Lower lobe of right lung (tissue), 2 donors: ENCODE results near the gene NTM. TPM values are rescaled to one million over a fixed set of nuclear protein-coding genes. Genes with fewer than 3 reads are reported as not detected.

Source experiments
- ATAC-seq, 2 donors: fragments of 200-7000 bp; cut with Tn5 transposase; one replicate each; pipeline ENCODE4 v1.9.1; 2020 to 2022; ENCODE audit warnings: mild to moderate bottlenecking in 2 of 2, moderate library complexity in 2 of 2
- DNase-seq: peaks from one replicate; pipeline ENCODE4 v3.0.0-alpha.2; 2020
- H3K27ac ChIP-seq: fragments of 200-600 bp; one replicate; pipeline ENCODE4 v1.8.0; 2022
- H3K27me3 ChIP-seq: fragments of 200-600 bp; one replicate; pipeline ENCODE4 v1.8.0; 2022; ENCODE audit warnings: low read depth
- H3K36me3 ChIP-seq: fragments of 200-600 bp; one replicate; pipeline ENCODE4 v1.8.0; 2022; ENCODE audit warnings: mild to moderate bottlenecking
- H3K4me1 ChIP-seq: fragments of 200-600 bp; one replicate; pipeline ENCODE4 v1.8.0; 2022
- H3K4me3 ChIP-seq: fragments of 200-600 bp; one replicate; pipeline ENCODE4 v1.8.0; 2022; ENCODE audit warnings: mild to moderate bottlenecking
- H3K9me3 ChIP-seq: fragments of 200-600 bp; one replicate; pipeline ENCODE4 v1.8.0; 2022
- CTCF ChIP-seq: fragments of 200-600 bp; IDR thresholded peaks from one replicate; pipeline ENCODE4 v1.8.0; 2022; ENCODE audit warnings: antibody characterized with exemption, mild to moderate bottlenecking
- intact Hi-C: fragments of 100-400 bp; cut with DNase I; formaldehyde crosslinking; loops from one replicate; pipeline ENCODE4 v1.11.0; 2022
- total RNA-seq: library from RNA; stranded (reverse); fragmentation: NEBNext Ultra II Directional; extraction: Animal tissue kit (Norgen Biotek cat#: 25700); gene quantifications from one replicate; pipeline ENCODE4 v1.2.1, GENCODE V29; 2021
- donor health status: DM: no; HTN: yes; CAD: no; lungs with severe emphysema.

The NTM gene
- total RNA-seq, 1 donor from 2014 or later = 2.3 TPM

- Histone ChIP-seq H3K27ac (no peak overlapping the region), H3K4me1 (no peaks in the 10 kb centered on the region), H3K4me3 (no peak overlapping the region), H3K9me3 (no peaks in the 10 kb centered on the region), H3K36me3 (no peaks in the 10 kb centered on the region), H3K27me3 (no peaks in the 10 kb centered on the region)
- DNase-seq (no peak), ATAC-seq (no peak)
- intact Hi-C loops = no loop called here
- TF ChIP-seq CTCF = no peak
These were observed 510.6 kb downstream of the NTM start for GRCh38 chr11:131880976-131881375.

DNA sequence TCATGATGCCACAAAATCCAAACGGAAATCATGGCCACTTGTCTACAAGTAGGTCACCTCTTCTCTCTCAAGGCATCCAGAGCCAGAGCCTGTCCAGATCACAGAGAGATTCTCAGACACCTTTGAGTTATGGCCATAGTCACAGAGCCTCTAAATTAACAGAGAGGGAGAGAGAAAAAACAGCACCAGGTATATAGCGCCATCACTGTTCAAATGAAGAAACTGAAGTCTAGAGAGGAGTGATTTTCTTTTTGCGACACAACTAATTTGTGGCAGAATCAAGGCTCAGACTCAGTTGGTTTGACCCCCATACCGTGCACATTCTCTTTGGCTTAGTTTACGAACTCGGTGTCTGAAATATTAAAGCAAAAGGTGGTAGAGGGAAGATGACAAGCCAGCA is 512.9 kb downstream of the NTM start:
- TF ChIP-seq CTCF = no peak
- Histone ChIP-seq H3K27ac (no peak overlapping the region), H3K4me3 (no peak overlapping the region), H3K36me3 (no peaks in the 10 kb centered on the region), H3K4me1 (no peaks in the 10 kb centered on the region), H3K9me3 (no peaks in the 10 kb centered on the region), H3K27me3 (no peaks in the 10 kb centered on the region)
- ATAC-seq (no peak), DNase-seq (no peak)
- intact Hi-C loops = no loop called here

GRCh38 chr11:131884461-131885073 is 514.2 kb downstream of the NTM start:
- no peak overlapping the region for H3K27ac ChIP-seq
- ATAC-seq = no peak
- H3K9me3 ChIP-seq = no peaks in the 10 kb centered on the region
- TF ChIP-seq CTCF = no peak
- no peak for DNase-seq
- no peaks in the 10 kb centered on the region for H3K27me3 ChIP-seq
- no peaks in the 10 kb centered on the region for H3K36me3 ChIP-seq
- intact Hi-C loops = no loop called here
- no peak overlapping the region for H3K4me3 ChIP-seq
- no peaks in the 10 kb centered on the region for H3K4me1 ChIP-seq

DNA sequence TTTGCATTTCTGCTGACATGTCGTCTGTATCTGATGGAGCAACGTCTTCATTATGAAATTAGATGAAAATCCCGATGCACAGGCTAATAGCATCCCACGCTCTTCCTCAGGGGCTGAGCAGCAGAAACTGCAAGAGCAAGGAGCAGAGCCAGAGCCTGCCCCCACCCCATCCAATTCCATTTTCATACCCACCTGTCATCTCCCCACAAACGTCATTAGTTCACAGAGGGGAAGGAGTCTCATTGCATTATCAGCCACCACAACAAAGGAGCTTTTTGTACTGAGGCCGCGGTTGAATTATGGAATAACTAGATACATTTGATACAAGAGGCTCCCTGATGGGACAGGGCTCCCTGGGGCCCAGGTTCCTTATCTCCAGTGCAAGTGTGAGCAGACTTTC is 515.0 kb downstream of the NTM start:
- TF ChIP-seq CTCF = no peak
- DNase-seq = no peak
- no peaks in the 10 kb centered on the region for H3K4me1 ChIP-seq
- ATAC-seq = no peak
- no peaks in the 10 kb centered on the region for H3K27me3 ChIP-seq
- no peak overlapping the region for H3K4me3 ChIP-seq
- H3K9me3 ChIP-seq = no peaks in the 10 kb centered on the region
- no peaks in the 10 kb centered on the region for H3K36me3 ChIP-seq
- no peak overlapping the region for H3K27ac ChIP-seq
- intact Hi-C loops = no loop called here

- Histone ChIP-seq H3K36me3 (no peaks in the 10 kb centered on the region), H3K9me3 (no peaks in the 10 kb centered on the region), H3K27me3 (no peaks in the 10 kb centered on the region), H3K4me3 (no peak overlapping the region), H3K27ac (no peak overlapping the region), H3K4me1 (no peaks in the 10 kb centered on the region)
- intact Hi-C loops = no loop called here
- DNase-seq (no peak), ATAC-seq (no peak)
- TF ChIP-seq CTCF = no peak
These were observed 515.8 kb downstream of the NTM start for GRCh38 chr11:131886201-131886600.
